ENCODE measurements around the gene DCXR. TPM values are rescaled to one million over a fixed set of nuclear protein-coding genes. Genes with fewer than 3 reads are reported as not detected.

The DCXR gene
- total RNA-seq, 4 donors from 2014 or later: 130 to 296 (median 223) TPM

DNA sequence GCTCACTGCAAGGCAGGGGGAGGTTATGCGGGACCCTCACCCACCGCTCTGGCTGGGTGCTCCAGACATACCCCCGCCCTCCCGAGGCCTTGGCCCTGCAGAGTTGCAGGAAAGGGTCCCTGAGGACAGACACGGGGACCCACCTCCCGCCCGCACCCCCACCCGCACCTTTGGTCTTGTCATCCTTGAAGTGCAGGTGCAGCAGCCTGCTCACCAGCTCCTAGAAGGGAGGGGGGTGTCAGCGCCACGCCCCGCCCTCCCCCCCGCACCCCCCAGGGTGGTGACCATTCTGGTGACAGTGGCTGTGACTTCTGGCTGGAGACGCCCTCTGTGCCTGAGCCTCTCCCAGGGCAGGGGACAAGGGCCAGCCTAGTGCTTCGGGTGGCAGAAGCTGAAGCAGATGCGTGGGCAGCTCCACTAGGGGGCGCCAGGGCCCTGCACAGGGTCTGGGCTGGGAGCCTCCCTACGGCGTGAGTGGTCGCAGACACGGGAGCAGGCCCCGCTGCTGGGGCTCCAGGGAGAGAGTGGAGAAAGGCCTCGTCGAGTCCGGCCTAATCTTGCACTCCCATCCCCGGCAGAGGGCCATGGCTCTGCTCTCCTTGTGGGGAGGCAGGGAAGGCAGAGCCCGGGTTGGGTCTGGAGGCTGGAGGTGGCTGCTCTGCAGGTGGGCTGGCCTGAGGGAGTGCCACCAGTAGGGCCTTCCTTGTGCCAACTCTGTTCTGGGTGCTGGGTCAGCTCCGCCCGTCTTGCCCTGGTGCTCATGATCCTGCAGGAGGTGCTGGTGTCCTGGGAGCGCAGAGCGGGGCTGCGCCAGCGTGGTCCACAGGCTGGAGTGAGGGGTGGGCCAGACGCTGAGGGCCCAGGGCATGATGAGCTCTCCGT, 17.6 kb downstream of the DCXR start:
- Histone ChIP-seq H3K4me1 (peaks cover 25 to 63% of the 10 kb centered on the region in 2 donors), H3K27me3 (no peaks in the 10 kb centered on the region), H3K4me3 (no peak overlapping the region), H3K27ac (no peak overlapping the region), H3K36me3 (no peaks in the 10 kb centered on the region), H3K9me3 (no peaks in the 10 kb centered on the region)
- no peak for ATAC-seq
- in situ Hi-C loops (cut with MboI; ENCODE audit: low sequenced_read_pairs in 4 of 4) (loop anchor here in 1 of 4 donors (5.0 kb wide), 1 partner anchor 58 kb away; the partner anchor contains the start of gene NOTUM), intact Hi-C loops (cut with DNase I; ENCODE audit: low total_unique reads) (no loop called here)
- TF ChIP-seq, protein P1, sequence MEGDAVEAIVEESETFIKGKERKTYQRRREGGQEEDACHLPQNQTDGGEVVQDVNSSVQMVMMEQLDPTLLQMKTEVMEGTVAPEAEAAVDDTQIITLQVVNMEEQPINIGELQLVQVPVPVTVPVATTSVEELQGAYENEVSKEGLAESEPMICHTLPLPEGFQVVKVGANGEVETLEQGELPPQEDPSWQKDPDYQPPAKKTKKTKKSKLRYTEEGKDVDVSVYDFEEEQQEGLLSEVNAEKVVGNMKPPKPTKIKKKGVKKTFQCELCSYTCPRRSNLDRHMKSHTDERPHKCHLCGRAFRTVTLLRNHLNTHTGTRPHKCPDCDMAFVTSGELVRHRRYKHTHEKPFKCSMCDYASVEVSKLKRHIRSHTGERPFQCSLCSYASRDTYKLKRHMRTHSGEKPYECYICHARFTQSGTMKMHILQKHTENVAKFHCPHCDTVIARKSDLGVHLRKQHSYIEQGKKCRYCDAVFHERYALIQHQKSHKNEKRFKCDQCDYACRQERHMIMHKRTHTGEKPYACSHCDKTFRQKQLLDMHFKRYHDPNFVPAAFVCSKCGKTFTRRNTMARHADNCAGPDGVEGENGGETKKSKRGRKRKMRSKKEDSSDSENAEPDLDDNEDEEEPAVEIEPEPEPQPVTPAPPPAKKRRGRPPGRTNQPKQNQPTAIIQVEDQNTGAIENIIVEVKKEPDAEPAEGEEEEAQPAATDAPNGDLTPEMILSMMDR (IDR thresholded peaks at IDR 0.05 in 4 of 5, conservative IDR thresholded peaks at IDR 0.05 in 1 of 5): peak; percentile 58 to 85 (median 60)
- no peak for TF ChIP-seq POLR2A (IDR thresholded peaks at IDR 0.05)
- DNase-seq: peak in 1 of 2 donors; percentile 54

DNA sequence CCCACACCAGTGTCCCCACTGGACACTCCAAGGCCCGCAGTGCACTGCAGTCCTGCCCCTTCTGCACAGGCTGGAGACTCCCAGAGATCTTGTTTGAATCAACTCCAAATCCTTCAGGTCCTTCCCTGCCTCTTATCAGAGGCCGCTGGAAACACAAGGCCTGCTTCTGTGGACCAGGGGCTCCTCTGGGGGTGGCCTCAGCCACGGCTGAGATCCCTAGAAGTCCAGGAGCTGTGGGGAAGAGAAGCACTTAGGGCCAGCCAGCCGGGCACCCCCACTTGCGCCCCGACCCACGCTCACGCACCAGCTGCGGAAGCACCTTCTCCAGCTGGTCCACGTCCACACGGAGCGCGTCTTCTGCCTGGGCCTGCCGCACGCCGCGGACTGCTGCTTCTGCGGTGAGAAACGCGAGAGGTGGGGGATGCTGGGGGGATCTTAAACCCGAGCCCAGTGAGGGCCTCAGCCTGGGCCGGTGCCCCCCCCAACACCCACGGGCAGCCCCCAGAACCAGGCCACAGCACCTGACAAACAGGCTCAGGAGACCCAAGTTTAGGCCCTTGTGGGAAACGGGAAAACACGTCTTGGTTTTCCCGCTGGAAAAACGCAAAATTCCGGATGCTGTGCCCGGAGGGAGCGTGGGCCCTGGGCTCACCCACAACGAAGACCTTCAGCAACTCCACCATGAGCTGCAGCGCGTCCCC, 18.4 kb downstream of the DCXR start:
- no peaks in the 10 kb centered on the region for H3K27me3 ChIP-seq
- in situ Hi-C loops (cut with MboI; ENCODE audit: low sequenced_read_pairs in 4 of 4) (no loop called here), intact Hi-C loops (cut with DNase I; ENCODE audit: low total_unique reads) (no loop called here)
- no peak for ATAC-seq
- peaks cover 23 to 60% of the 10 kb centered on the region in 2 donors for H3K4me1 ChIP-seq
- no peaks in the 10 kb centered on the region for H3K36me3 ChIP-seq
- peak overlapping the region in 2 of 4 donors; percentile 38 to 41 for H3K27ac ChIP-seq
- no peak for TF ChIP-seq POLR2A (IDR thresholded peaks at IDR 0.05)
- TF ChIP-seq, protein P1 (IDR thresholded peaks at IDR 0.05 in 4 of 5, conservative IDR thresholded peaks at IDR 0.05 in 1 of 5): no peak
- no peak overlapping the region for H3K4me3 ChIP-seq
- no peak for DNase-seq
- H3K9me3 ChIP-seq: no peaks in the 10 kb centered on the region

DNA sequence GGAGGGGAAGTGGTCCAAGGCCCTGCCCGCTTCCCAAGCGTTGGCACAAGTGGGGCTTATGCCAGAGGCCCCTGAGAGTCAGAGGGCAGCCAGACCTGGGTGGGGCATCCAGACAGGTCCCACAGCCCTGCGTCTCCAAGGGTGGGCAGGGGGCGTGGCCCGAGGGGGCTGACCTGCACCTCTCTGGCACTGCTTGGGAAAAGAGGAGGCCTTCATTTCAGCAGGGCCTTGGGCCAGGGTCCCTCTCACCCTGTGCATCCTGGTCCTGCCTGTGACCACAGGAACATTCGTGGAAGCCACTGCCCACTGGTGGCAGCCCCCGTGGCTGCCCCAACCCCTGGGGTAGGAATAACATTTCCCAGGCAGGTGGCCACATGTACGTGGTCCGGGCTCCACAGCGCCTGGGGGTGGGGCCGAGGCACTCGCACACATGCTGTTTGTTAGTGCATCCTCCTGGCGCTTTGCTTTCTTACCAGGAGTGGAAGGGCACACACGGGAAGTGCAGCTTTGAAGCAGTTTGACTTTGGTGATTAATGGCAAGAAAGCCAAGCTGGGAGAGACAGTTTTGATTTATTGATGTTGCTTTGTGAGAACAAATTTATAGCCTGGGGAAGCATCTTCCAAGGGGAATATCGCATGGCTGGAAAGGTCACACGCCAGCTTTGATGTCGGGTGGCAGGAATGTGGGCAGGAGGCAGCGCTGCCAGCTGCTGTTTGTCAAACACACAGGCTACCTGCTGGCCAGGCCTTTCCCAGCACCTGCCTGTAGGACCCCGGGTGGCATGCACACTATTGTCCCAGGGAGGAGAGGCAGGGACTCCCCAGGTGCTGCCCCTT, 19.1 kb downstream of the DCXR start:
- no peak for DNase-seq
- intact Hi-C loops (cut with DNase I; ENCODE audit: low total_unique reads) (no loop called here), in situ Hi-C loops (cut with MboI; ENCODE audit: low sequenced_read_pairs in 4 of 4) (no loop called here)
- Histone ChIP-seq H3K9me3 (no peaks in the 10 kb centered on the region), H3K36me3 (no peaks in the 10 kb centered on the region), H3K4me1 (peaks cover 18 to 52% of the 10 kb centered on the region in 2 donors), H3K4me3 (no peak overlapping the region), H3K27me3 (no peaks in the 10 kb centered on the region), H3K27ac (peak overlapping the region in 2 of 4 donors; percentile 38 to 41)
- no peak for ATAC-seq
- TF ChIP-seq, protein P1 (IDR thresholded peaks at IDR 0.05 in 4 of 5, conservative IDR thresholded peaks at IDR 0.05 in 1 of 5): no peak
- no peak for TF ChIP-seq POLR2A (IDR thresholded peaks at IDR 0.05)

DNA sequence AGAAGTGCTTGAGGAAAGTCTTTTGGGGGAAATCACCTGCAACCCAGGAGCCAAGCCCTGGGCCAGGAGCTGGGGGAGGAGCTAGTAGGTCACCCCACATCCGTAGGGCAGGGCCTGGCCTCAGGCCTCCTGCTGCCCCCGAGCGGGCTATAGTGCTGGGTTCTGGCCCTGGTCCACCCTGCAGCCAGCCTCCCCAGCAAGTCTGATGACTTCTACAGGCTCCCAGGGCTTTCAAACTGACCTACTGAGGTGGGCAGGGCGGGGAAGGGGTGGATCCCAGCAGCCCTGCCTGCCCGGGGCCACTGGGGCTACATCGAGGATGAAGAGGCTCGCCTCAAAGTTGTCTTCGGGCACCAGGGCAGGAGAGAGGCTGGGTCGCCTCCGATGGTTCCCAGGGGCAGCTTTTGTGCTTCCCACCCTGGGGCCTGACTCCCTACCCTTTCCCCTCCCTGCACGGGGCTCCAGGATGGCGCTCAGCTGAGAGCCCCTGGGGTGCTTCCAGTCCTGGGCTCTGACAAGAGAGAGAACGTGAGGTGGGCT, 19.8 kb downstream of the DCXR start:
- H3K27me3 ChIP-seq: no peaks in the 10 kb centered on the region
- no peaks in the 10 kb centered on the region for H3K9me3 ChIP-seq
- H3K4me3 ChIP-seq: no peak overlapping the region
- peak overlapping the region in 1 of 4 donors; percentile 10 for H3K27ac ChIP-seq
- intact Hi-C loops (cut with DNase I; ENCODE audit: low total_unique reads) (no loop called here), in situ Hi-C loops (cut with MboI; ENCODE audit: low sequenced_read_pairs in 4 of 4) (no loop called here)
- no peak for ATAC-seq
- no peaks in the 10 kb centered on the region for H3K36me3 ChIP-seq
- TF ChIP-seq POLR2A (IDR thresholded peaks at IDR 0.05): no peak
- peaks cover 18 to 51% of the 10 kb centered on the region in 2 donors for H3K4me1 ChIP-seq
- DNase-seq: no peak

Data from gastrocnemius medialis (tissue), 4 donors.